HAP-1 (cell line): Measurements from ENCODE around the gene TRERF1.

Experiments used
- DNase-seq, 2 experiments: peaks; one replicate each; pipeline ENCODE4 v3.0.0-alpha.2; 2016 to 2020; ENCODE audit warnings: low spot score in 2 of 2
- H3K27me3 ChIP-seq: fragments of 250-450 bp; sonication (Bioruptor Pico); 2 replicates; pipeline ENCODE4 v1.5.1; 2020; ENCODE audit warnings: low read depth, mild to moderate bottlenecking, moderate library complexity
- H3K36me3 ChIP-seq: fragments of 250-450 bp; sonication (Bioruptor Pico); replicated peaks from 2 replicates; pipeline ENCODE4 v1.5.1; 2020; ENCODE audit warnings: mild to moderate bottlenecking
- H3K4me1 ChIP-seq: fragments of 250-450 bp; sonication (Bioruptor Pico); 2 replicates; pipeline ENCODE4 v1.5.1; 2020; ENCODE audit warnings: mild to moderate bottlenecking
- H3K4me3 ChIP-seq: fragments of 250-450 bp; sonication (Bioruptor Pico); 2 replicates; pipeline ENCODE4 v1.5.1; 2020; ENCODE audit warnings: mild to moderate bottlenecking, moderate library complexity
- H3K9me3 ChIP-seq: fragments of 250-450 bp; sonication (Bioruptor Pico); 2 replicates; pipeline ENCODE4 v1.5.1; 2020; ENCODE audit warnings: mild to moderate bottlenecking, moderate library complexity
- in situ Hi-C: fragments of 300-500 bp; cut with MboI; formaldehyde crosslinking; loops from 3 replicates; pipeline ENCODE4 v1.14.3; 2020; ENCODE audit warnings: low sequenced_read_pairs, inconsistent platforms, mixed read lengths

TRERF1 gene

GRCh38 chr6:42368181-42368580 lies 83.5 kb downstream of the TRERF1 start:
- Histone ChIP-seq H3K4me3 (no peak overlapping the region), H3K9me3 (no peaks in the 10 kb centered on the region), H3K36me3 (no peaks in the 10 kb centered on the region), H3K4me1 (no peaks in the 10 kb centered on the region), H3K27me3 (no peaks in the 10 kb centered on the region)
- no peak for DNase-seq
- in situ Hi-C loops: no loop called here

GRCh38 chr6:42367353-42368011 lies 84.2 kb downstream of the TRERF1 start:
- H3K36me3 ChIP-seq: no peaks in the 10 kb centered on the region
- no peaks in the 10 kb centered on the region for H3K4me1 ChIP-seq
- in situ Hi-C loops: no loop called here
- DNase-seq: no peak
- no peak overlapping the region for H3K4me3 ChIP-seq
- no peaks in the 10 kb centered on the region for H3K9me3 ChIP-seq
- H3K27me3 ChIP-seq: no peaks in the 10 kb centered on the region

- in situ Hi-C loops: no loop called here
- no peak for DNase-seq
- Histone ChIP-seq H3K27me3 (no peaks in the 10 kb centered on the region), H3K9me3 (no peaks in the 10 kb centered on the region), H3K4me1 (no peaks in the 10 kb centered on the region), H3K4me3 (no peak overlapping the region), H3K36me3 (no peaks in the 10 kb centered on the region)
These were observed 84.8 kb downstream of the TRERF1 start for GRCh38 chr6:42366999-42367352.

GRCh38 chr6:42366011-42366705 lies 85.6 kb downstream of the TRERF1 start:
- no peaks in the 10 kb centered on the region for H3K27me3 ChIP-seq
- H3K36me3 ChIP-seq: no peaks in the 10 kb centered on the region
- no peak for DNase-seq
- in situ Hi-C loops: no loop called here
- no peaks in the 10 kb centered on the region for H3K4me1 ChIP-seq
- H3K4me3 ChIP-seq: no peak overlapping the region
- no peaks in the 10 kb centered on the region for H3K9me3 ChIP-seq

GRCh38 chr6:42365021-42365420 lies 86.7 kb downstream of the TRERF1 start:
- in situ Hi-C loops: no loop called here
- H3K9me3 ChIP-seq: no peaks in the 10 kb centered on the region
- no peak for DNase-seq
- H3K4me1 ChIP-seq: no peaks in the 10 kb centered on the region
- no peaks in the 10 kb centered on the region for H3K27me3 ChIP-seq
- H3K36me3 ChIP-seq: no peaks in the 10 kb centered on the region
- no peak overlapping the region for H3K4me3 ChIP-seq

GRCh38 chr6:42363926-42364849 lies 87.5 kb downstream of the TRERF1 start:
- no peak overlapping the region for H3K4me3 ChIP-seq
- DNase-seq: no peak
- H3K27me3 ChIP-seq: no peaks in the 10 kb centered on the region
- no peaks in the 10 kb centered on the region for H3K36me3 ChIP-seq
- no peaks in the 10 kb centered on the region for H3K4me1 ChIP-seq
- in situ Hi-C loops: no loop called here
- no peaks in the 10 kb centered on the region for H3K9me3 ChIP-seq

GRCh38 chr6:42361036-42361435 lies 90.7 kb downstream of the TRERF1 start:
- in situ Hi-C loops: no loop called here
- Histone ChIP-seq H3K4me1 (no peaks in the 10 kb centered on the region), H3K9me3 (no peaks in the 10 kb centered on the region), H3K4me3 (no peak overlapping the region), H3K36me3 (no peaks in the 10 kb centered on the region), H3K27me3 (no peaks in the 10 kb centered on the region)
- DNase-seq: no peak

- H3K9me3 ChIP-seq: no peaks in the 10 kb centered on the region
- H3K4me3 ChIP-seq: no peak overlapping the region
- in situ Hi-C loops: no loop called here
- H3K36me3 ChIP-seq: no peaks in the 10 kb centered on the region
- H3K4me1 ChIP-seq: no peaks in the 10 kb centered on the region
- no peaks in the 10 kb centered on the region for H3K27me3 ChIP-seq
- DNase-seq: no peak
These were observed 92.7 kb downstream of the TRERF1 start for GRCh38 chr6:42359021-42359420.

GRCh38 chr6:42355416-42355815 lies 96.3 kb downstream of the TRERF1 start:
- no peaks in the 10 kb centered on the region for H3K4me1 ChIP-seq
- DNase-seq: no peak
- in situ Hi-C loops: no loop called here
- no peaks in the 10 kb centered on the region for H3K36me3 ChIP-seq
- H3K9me3 ChIP-seq: no peaks in the 10 kb centered on the region
- no peaks in the 10 kb centered on the region for H3K27me3 ChIP-seq
- H3K4me3 ChIP-seq: no peak overlapping the region

GRCh38 chr6:42354702-42355101 lies 97.0 kb downstream of the TRERF1 start:
- no peaks in the 10 kb centered on the region for H3K27me3 ChIP-seq

GRCh38 chr6:42352856-42353564 lies 98.7 kb downstream of the TRERF1 start:
- DNase-seq: no peak
- Histone ChIP-seq H3K9me3 (no peaks in the 10 kb centered on the region), H3K4me1 (no peaks in the 10 kb centered on the region), H3K36me3 (no peaks in the 10 kb centered on the region), H3K27me3 (no peaks in the 10 kb centered on the region), H3K4me3 (no peak overlapping the region)
- in situ Hi-C loops: no loop called here

More at GRCh38 chr6:42354702-42355101, 97.0 kb downstream of the TRERF1 start:
- no peaks in the 10 kb centered on the region for H3K9me3 ChIP-seq
- H3K36me3 ChIP-seq: no peaks in the 10 kb centered on the region
- H3K4me1 ChIP-seq: no peaks in the 10 kb centered on the region
- H3K4me3 ChIP-seq: no peak overlapping the region
- DNase-seq: no peak
- in situ Hi-C loops: no loop called here

GRCh38 chr6:42350911-42351310 lies 100.8 kb downstream of the TRERF1 start:
- Histone ChIP-seq H3K4me1 (no peaks in the 10 kb centered on the region), H3K27me3 (no peaks in the 10 kb centered on the region), H3K9me3 (no peaks in the 10 kb centered on the region), H3K36me3 (no peaks in the 10 kb centered on the region), H3K4me3 (no peak overlapping the region)
- DNase-seq: no peak
- in situ Hi-C loops: no loop called here

- Histone ChIP-seq H3K4me1 (no peaks in the 10 kb centered on the region), H3K9me3 (no peaks in the 10 kb centered on the region), H3K27me3 (no peaks in the 10 kb centered on the region), H3K36me3 (no peaks in the 10 kb centered on the region; the same call in 1 of the 2 replicates), H3K4me3 (no peak overlapping the region)
- in situ Hi-C loops: no loop called here
- DNase-seq: no peak
These were observed 101.8 kb downstream of the TRERF1 start for GRCh38 chr6:42349753-42350511.
